Stimulated activated CD8-positive, alpha-beta memory T cell treated with anti-CD3 and anti-CD28 coated beads, Interleukin-12 subunit alpha, Interleukin-12 subunit beta, amount 100 ng/mL, for 24 hours (primary cell): Measurements from ENCODE around the gene SMS.
"Not testable (repeated sequence)": the region's sequence is repeated elsewhere in the genome, so short reads cannot be mapped to it uniquely, and the experiment has no call there.

Experiments used
- DNase-seq: peaks from one replicate; pipeline ENCODE4 v3.0.0-alpha.2; 2020; ENCODE audit errors: extremely low read depth

The SMS gene

GRCh38 chrX:21952624-21953023, 12.1 kb downstream of the SMS start:
- DNase-seq = no peak

GRCh38 chrX:21953195-21953830, 12.8 kb downstream of the SMS start:
- DNase-seq = not testable (repeated sequence)

- DNase-seq = no peak
These were observed 15.1 kb downstream of the SMS start for GRCh38 chrX:21955403-21956189.

- DNase-seq = no peak
These were observed 16.3 kb downstream of the SMS start for GRCh38 chrX:21956783-21957182.

- no peak for DNase-seq
These were observed 17.7 kb downstream of the SMS start for GRCh38 chrX:21958187-21958586.

GRCh38 chrX:21958916-21959315, 18.4 kb downstream of the SMS start:
- no peak for DNase-seq

GRCh38 chrX:21959362-21960051, 19.0 kb downstream of the SMS start:
- DNase-seq = no peak

- no peak for DNase-seq
These were observed 20.3 kb downstream of the SMS start for GRCh38 chrX:21960569-21961541.

- DNase-seq = no peak
These were observed 21.9 kb downstream of the SMS start for GRCh38 chrX:21962361-21962760.

GRCh38 chrX:21963269-21963668, 22.8 kb downstream of the SMS start:
- no peak for DNase-seq

- DNase-seq = no peak
These were observed 23.4 kb downstream of the SMS start for GRCh38 chrX:21963731-21964405.

- DNase-seq = no peak
These were observed 26.4 kb downstream of the SMS start for GRCh38 chrX:21966866-21967265.

- DNase-seq = no peak
These were observed 27.8 kb downstream of the SMS start for GRCh38 chrX:21968333-21968732.

GRCh38 chrX:21970326-21970725, 29.8 kb downstream of the SMS start:
- no peak for DNase-seq

GRCh38 chrX:21972046-21972445, 31.5 kb downstream of the SMS start:
- DNase-seq = no peak

- no peak for DNase-seq
These were observed 32.2 kb downstream of the SMS start for GRCh38 chrX:21972721-21973120.

- DNase-seq = no peak
These were observed 33.0 kb downstream of the SMS start for GRCh38 chrX:21973321-21974010.

GRCh38 chrX:21974011-21974385, 33.5 kb downstream of the SMS start:
- no peak for DNase-seq

- no peak for DNase-seq
These were observed 34.7 kb downstream of the SMS start for GRCh38 chrX:21975242-21975641.

- DNase-seq = no peak
These were observed 35.3 kb downstream of the SMS start for GRCh38 chrX:21975812-21976211.

GRCh38 chrX:21978346-21978745, 37.8 kb downstream of the SMS start:
- DNase-seq = no peak
